VCaP (cell line): ENCODE measurements around the gene DERA.

Experiments used
- H3K27ac ChIP-seq: fragments of 450-650 bp; 2 replicates; pipeline ENCODE4 v1.5.1; 2017
- CTCF ChIP-seq: fragments of 450-650 bp; conservative IDR thresholded peaks from 2 replicates; pipeline ENCODE4 v1.5.1; 2017; ENCODE audit warnings: mild to moderate bottlenecking, moderate library complexity

DERA gene

GRCh38 chr12:15918066-15918465, 6.9 kb downstream of the DERA start:
- TF ChIP-seq CTCF: no peak
- no peak overlapping the region for H3K27ac ChIP-seq

- no peak for TF ChIP-seq CTCF
- H3K27ac ChIP-seq: no peak overlapping the region
Observed at GRCh38 chr12:15919418-15919817, 8.3 kb downstream of the DERA start.

GRCh38 chr12:15924956-15925355, 13.8 kb downstream of the DERA start:
- H3K27ac ChIP-seq: no peak overlapping the region
- no peak for TF ChIP-seq CTCF

- no peak for TF ChIP-seq CTCF
Observed at GRCh38 chr12:15928346-15928745, 17.2 kb downstream of the DERA start.

GRCh38 chr12:15928870-15929571, 17.9 kb downstream of the DERA start:
- H3K27ac ChIP-seq: no peak overlapping the region
- TF ChIP-seq CTCF: no peak; the same call in 1 of the 2 replicates

More at GRCh38 chr12:15928346-15928745, 17.2 kb downstream of the DERA start:
- no peak overlapping the region for H3K27ac ChIP-seq

GRCh38 chr12:15931590-15932053, 20.5 kb downstream of the DERA start:
- no peak for TF ChIP-seq CTCF
- no peak overlapping the region for H3K27ac ChIP-seq

GRCh38 chr12:15932327-15932726, 21.2 kb downstream of the DERA start:
- TF ChIP-seq CTCF: no peak
- no peak overlapping the region for H3K27ac ChIP-seq
